Colonic mucosa (tissue), 4 donors: ENCODE results near the gene LMOD1. TPM values are rescaled to one million over a fixed set of nuclear protein-coding genes. Genes with fewer than 3 reads are reported as not detected.

Experiments
- DNase-seq: peaks from one replicate; pipeline ENCODE4 v3.0.0-alpha.2; 2020
- H3K27ac ChIP-seq: fragments of 200-600 bp; one replicate; pipeline ENCODE4 v1.8.0; 2021
- H3K27me3 ChIP-seq: fragments of 200-600 bp; one replicate; pipeline ENCODE4 v1.8.0; 2021
- H3K36me3 ChIP-seq: fragments of 200-600 bp; one replicate; pipeline ENCODE4 v1.8.0; 2021
- H3K4me1 ChIP-seq: fragments of 200-600 bp; one replicate; pipeline ENCODE4 v1.8.0; 2021; ENCODE audit warnings: mild to moderate bottlenecking
- H3K4me3 ChIP-seq: fragments of 200-600 bp; one replicate; pipeline ENCODE4 v1.8.0; 2021
- H3K9ac ChIP-seq, 2 donors: one replicate each; pipeline ENCODE4 v1.7.0; 2013; ENCODE audit warnings: control low read depth in 2 of 2, low read depth in 2 of 2, low read length in 2 of 2
- H3K9me3 ChIP-seq: fragments of 200-600 bp; one replicate; pipeline ENCODE4 v1.8.0; 2021
- intact Hi-C: fragments of 100-400 bp; cut with DNase I; formaldehyde crosslinking; loops from one replicate; pipeline ENCODE4 v1.14.1; 2022
- total RNA-seq, 2 donors: library from RNA; stranded (reverse); fragmentation: NEBNext Ultra II Directional in 1 of 2; extraction: Animal tissue kit (Norgen Biotek cat#: 25700) in 1 of 2; gene quantifications; one replicate each; pipeline ENCODE4 v1.2.1, GENCODE V29; 2021
- TF ChIP-seq, protein P1 (sequence below): fragments of 200-600 bp; IDR thresholded peaks from one replicate; pipeline ENCODE4 v1.8.0; 2022; ENCODE audit warnings: antibody characterized with exemption, mild to moderate bottlenecking
- donor health status: healthy.
- donor health status: DM: no; HTN: no; CAD: no.
- donor health status: DM: no; HTN: no; CAD: no.

Gene LMOD1
- total RNA-seq, 2 donors from 2014 or later: 7.6 to 64.5 TPM

DNA sequence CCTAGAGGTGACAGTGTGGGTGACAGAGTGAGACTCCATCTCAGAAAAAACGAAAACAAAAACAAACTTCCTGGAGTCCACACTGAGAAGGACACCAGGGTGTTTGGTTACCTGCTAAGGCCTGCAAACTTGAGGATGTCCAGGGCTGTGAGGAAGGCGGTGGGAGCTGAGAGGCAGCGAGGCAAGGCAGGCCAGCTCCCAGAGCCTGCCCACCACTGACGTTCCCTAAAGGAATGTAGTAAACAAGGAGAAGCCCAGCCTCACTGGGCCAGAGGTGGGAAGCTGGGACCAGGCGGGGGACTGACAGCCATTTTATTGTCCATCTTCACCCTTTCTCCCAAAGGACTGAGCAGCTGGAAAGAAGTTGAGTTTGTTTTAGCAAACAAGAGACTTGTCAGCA, 33.5 kb downstream of the LMOD1 start:
- no peaks in the 10 kb centered on the region for H3K27me3 ChIP-seq
- intact Hi-C loops: no loop called here
- H3K9me3 ChIP-seq: no peaks in the 10 kb centered on the region
- no peaks in the 10 kb centered on the region for H3K4me1 ChIP-seq
- H3K4me3 ChIP-seq: no peak overlapping the region
- no peaks in the 10 kb centered on the region for H3K36me3 ChIP-seq
- no peak for DNase-seq
- TF ChIP-seq, protein P1, sequence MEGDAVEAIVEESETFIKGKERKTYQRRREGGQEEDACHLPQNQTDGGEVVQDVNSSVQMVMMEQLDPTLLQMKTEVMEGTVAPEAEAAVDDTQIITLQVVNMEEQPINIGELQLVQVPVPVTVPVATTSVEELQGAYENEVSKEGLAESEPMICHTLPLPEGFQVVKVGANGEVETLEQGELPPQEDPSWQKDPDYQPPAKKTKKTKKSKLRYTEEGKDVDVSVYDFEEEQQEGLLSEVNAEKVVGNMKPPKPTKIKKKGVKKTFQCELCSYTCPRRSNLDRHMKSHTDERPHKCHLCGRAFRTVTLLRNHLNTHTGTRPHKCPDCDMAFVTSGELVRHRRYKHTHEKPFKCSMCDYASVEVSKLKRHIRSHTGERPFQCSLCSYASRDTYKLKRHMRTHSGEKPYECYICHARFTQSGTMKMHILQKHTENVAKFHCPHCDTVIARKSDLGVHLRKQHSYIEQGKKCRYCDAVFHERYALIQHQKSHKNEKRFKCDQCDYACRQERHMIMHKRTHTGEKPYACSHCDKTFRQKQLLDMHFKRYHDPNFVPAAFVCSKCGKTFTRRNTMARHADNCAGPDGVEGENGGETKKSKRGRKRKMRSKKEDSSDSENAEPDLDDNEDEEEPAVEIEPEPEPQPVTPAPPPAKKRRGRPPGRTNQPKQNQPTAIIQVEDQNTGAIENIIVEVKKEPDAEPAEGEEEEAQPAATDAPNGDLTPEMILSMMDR: no peak
- H3K9ac ChIP-seq: no peak overlapping the region
- H3K27ac ChIP-seq: peak overlapping the region; percentile 55

DNA sequence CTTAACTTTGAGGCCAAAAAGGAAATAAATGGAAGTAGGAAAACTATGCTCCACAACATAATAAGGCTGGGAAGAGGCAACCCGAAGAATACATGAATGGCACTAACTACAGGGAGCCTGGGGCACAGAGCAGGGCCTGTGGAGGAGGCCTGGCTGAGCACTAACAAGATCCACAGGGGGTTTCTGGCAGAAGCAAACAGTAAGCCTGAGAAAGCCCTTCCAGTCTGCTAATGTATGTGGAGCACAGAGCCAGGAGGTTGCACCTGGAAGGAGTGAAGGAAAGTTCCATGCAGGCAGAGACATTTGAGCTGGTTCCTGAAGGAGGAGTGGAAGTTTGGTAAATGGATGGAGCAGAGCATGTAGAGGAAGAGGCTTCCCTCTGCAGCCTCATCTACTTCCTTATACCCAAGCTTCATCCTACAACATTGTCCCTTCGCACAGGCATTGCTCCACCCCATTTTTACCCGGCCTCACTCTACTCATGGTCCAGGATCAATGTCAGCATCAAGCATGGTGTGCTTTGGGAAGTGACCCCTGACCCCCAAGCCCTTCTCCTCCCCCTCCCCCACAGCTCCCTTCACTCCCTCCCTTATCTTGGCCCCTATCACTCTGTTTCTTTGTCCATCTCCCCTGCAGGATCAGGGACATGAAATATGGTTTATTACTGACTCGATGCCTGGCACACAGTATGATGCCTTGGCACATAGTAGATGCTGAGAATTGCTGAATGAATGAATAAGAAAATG, 34.3 kb downstream of the LMOD1 start:
- Histone ChIP-seq H3K4me3 (no peak overlapping the region), H3K36me3 (no peaks in the 10 kb centered on the region), H3K27me3 (no peaks in the 10 kb centered on the region), H3K4me1 (no peaks in the 10 kb centered on the region), H3K9me3 (no peaks in the 10 kb centered on the region), H3K9ac (no peak overlapping the region), H3K27ac (no peak overlapping the region)
- TF ChIP-seq, protein P1: no peak
- no peak for DNase-seq
- intact Hi-C loops: no loop called here

DNA sequence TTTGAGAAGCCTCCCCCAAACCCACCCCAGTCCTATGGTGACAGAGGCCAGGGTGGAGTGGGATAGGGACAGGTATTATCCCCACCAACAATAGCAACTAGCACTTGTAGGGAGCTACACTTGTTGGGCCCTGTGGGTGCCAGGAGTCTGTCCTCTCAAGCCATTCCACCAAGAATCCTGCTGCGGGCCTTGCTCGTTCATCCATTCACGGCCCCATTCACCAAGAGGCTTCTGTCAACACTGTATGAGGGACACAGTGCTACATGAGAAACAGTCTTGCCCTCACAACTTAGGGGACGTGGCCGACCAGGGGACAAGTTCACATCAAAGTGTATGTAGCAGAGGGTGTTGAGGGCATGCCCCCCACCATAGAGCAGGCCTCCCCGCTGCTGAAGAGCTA, 38.7 kb downstream of the LMOD1 start:
- Histone ChIP-seq H3K27ac (no peak overlapping the region), H3K4me3 (no peak overlapping the region)
- TF ChIP-seq, protein P1: no peak

DNA sequence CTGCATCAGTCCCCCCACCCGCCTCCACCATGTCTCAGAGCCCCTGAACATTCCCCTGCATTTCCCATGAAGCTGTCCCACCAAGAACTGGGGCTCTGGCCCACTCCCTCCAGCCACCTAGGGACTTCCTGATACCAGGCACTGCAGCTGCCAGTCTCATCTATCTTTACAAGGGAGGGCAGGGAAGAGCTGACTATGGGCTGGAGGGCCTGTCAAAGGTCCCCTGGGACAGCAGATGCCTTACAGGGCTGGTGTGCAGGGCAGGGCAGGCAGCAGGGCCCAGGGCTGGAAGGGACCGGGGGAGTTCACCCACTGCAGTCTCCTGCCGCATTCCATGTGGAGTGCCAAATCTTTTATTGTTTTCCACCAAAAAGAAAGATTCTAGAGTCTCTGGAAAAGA, 40.0 kb downstream of the LMOD1 start:
- Histone ChIP-seq H3K27ac (peak overlapping the region; percentile 40), H3K4me3 (no peak overlapping the region), H3K27me3 (no peaks in the 10 kb centered on the region), H3K4me1 (no peaks in the 10 kb centered on the region), H3K9me3 (no peaks in the 10 kb centered on the region), H3K9ac (no peak overlapping the region), H3K36me3 (no peaks in the 10 kb centered on the region)
- TF ChIP-seq, protein P1: no peak
- DNase-seq: no peak
- intact Hi-C loops: no loop called here

More for the DNA sequence above, 38.7 kb downstream of the LMOD1 start:
- no peaks in the 10 kb centered on the region for H3K4me1 ChIP-seq
- intact Hi-C loops: no loop called here
- no peaks in the 10 kb centered on the region for H3K27me3 ChIP-seq
- H3K36me3 ChIP-seq: no peaks in the 10 kb centered on the region
- H3K9ac ChIP-seq: no peak overlapping the region
- DNase-seq: no peak
- H3K9me3 ChIP-seq: no peaks in the 10 kb centered on the region

DNA sequence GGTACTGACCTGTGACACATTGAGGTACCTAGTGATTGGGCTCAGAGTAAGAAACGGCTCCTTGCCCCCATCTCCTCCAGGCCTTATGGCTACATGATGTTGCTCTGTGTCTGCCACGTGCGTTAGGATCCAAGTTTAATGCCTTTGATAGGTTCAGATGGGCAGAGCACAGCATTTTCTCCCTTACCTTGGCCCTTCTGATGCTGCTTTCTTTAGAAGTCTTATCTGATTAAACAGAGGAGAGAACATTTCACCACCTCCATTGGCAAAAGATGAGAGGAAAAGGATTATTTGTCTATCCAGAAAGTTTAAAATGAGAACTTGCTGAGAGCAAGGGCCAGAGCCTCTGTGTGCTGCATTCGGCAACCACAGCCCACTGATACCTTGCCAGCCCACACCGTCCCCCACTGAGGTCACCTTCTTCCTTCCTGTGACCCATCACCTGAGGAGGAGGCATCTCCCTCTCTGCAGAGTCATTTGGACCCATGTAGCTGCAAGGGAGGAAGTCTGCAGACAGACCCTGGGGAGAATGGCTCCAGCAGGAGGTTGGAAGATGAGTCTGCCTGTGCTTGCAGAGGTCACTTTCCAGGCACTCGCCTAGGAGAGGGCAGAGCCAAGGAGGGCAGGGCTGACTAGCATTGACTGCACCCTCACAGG, 41.0 kb downstream of the LMOD1 start:
- TF ChIP-seq, protein P1: no peak
- Histone ChIP-seq H3K4me3 (no peak overlapping the region), H3K27ac (peak overlapping the region; percentile 57), H3K9ac (peak overlapping the region; percentile 19 to 26), H3K4me1 (no peaks in the 10 kb centered on the region), H3K27me3 (no peaks in the 10 kb centered on the region), H3K36me3 (no peaks in the 10 kb centered on the region), H3K9me3 (no peaks in the 10 kb centered on the region)
- no peak for DNase-seq
- intact Hi-C loops: no loop called here
